Activated CD8-positive, alpha-beta T cell treated with anti-CD3 and anti-CD28 coated beads for 36 hours (primary cell): Measurements from ENCODE around the gene CHD9NB. TPM values are rescaled to one million over a fixed set of nuclear protein-coding genes. Genes with fewer than 3 reads are reported as not detected.

Source experiments
- ATAC-seq: fragments of 200-7000 bp; cut with Tn5 transposase; one replicate; pipeline ENCODE4 v1.10.0; 2021; ENCODE audit warnings: mild to moderate bottlenecking, moderate library complexity
- CTCF ChIA-PET: fragments of 350-600 bp; sonication (Branson Sonifier 250); formaldehyde crosslinking; loops from one replicate; lab custom pipeline; 2021; ENCODE audit warnings: antibody characterized with exemption; lab: Charles Lee
- POLR2A ChIA-PET: fragments of 350-600 bp; sonication (Branson Sonifier 250); formaldehyde crosslinking; loops from one replicate; lab custom pipeline; 2021; ENCODE audit warnings: antibody characterized with exemption; lab: Charles Lee
- DNase-seq: peaks from one replicate; pipeline ENCODE4 v3.0.0-alpha.2; 2020
- H3K27ac Mint-ChIP-seq: one replicate; pipeline ENCODE4 v1.8.0; 2021; ENCODE audit warnings: mild to moderate bottlenecking, mixed read lengths
- H3K27me3 Mint-ChIP-seq: one replicate; pipeline ENCODE4 v1.8.0; 2021; ENCODE audit warnings: mixed read lengths
- H3K36me3 Mint-ChIP-seq: one replicate; pipeline ENCODE4 v1.8.0; 2021; ENCODE audit warnings: low read depth, mixed read lengths
- H3K4me1 Mint-ChIP-seq: one replicate; pipeline ENCODE4 v1.8.0; 2021; ENCODE audit warnings: low read depth, mixed read lengths
- H3K4me3 Mint-ChIP-seq: one replicate; pipeline ENCODE4 v1.8.0; 2021; ENCODE audit warnings: mild to moderate bottlenecking, moderate library complexity, mixed read lengths
- H3K9me3 Mint-ChIP-seq: one replicate; pipeline ENCODE4 v1.8.0; 2021; ENCODE audit warnings: mixed read lengths
- intact Hi-C: fragments of 100-400 bp; cut with micrococcal nuclease; formaldehyde crosslinking; loops from one replicate; pipeline ENCODE4 v1.10.0; 2022
- total RNA-seq, 2 experiments: library from RNA; stranded (reverse); gene quantifications; one replicate each; pipeline ENCODE4 v1.2.3, GENCODE V29; 2021
- TF ChIP-seq, protein P1 (sequence below): fragments of 200-600 bp; IDR thresholded peaks from one replicate; pipeline ENCODE4 v1.8.0; 2022; ENCODE audit warnings: antibody characterized with exemption, mild to moderate bottlenecking

Gene CHD9NB
- total RNA-seq, 2 experiments from 2014 or later = 0.16 TPM; not detected in 1

- peaks cover 2% of the 10 kb centered on the region for H3K36me3 Mint-ChIP-seq
- H3K27ac Mint-ChIP-seq = no peak overlapping the region
- intact Hi-C loops = no loop called here
- DNase-seq = no peak
- no peaks in the 10 kb centered on the region for H3K9me3 Mint-ChIP-seq
- TF ChIP-seq, protein P1, sequence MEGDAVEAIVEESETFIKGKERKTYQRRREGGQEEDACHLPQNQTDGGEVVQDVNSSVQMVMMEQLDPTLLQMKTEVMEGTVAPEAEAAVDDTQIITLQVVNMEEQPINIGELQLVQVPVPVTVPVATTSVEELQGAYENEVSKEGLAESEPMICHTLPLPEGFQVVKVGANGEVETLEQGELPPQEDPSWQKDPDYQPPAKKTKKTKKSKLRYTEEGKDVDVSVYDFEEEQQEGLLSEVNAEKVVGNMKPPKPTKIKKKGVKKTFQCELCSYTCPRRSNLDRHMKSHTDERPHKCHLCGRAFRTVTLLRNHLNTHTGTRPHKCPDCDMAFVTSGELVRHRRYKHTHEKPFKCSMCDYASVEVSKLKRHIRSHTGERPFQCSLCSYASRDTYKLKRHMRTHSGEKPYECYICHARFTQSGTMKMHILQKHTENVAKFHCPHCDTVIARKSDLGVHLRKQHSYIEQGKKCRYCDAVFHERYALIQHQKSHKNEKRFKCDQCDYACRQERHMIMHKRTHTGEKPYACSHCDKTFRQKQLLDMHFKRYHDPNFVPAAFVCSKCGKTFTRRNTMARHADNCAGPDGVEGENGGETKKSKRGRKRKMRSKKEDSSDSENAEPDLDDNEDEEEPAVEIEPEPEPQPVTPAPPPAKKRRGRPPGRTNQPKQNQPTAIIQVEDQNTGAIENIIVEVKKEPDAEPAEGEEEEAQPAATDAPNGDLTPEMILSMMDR = no peak
- ChIA-PET CTCF (interaction anchor here (1.7 kb wide), 1 partner anchor 38 kb away, joined by 5 read pairs; the partner anchor contains the start of gene CHD9), POLR2A (interaction anchor here (1.5 kb wide), 1 partner anchor 19 kb away, joined by 3 read pairs; no protein-coding TSS in a partner anchor)
- peaks cover 36% of the 10 kb centered on the region for H3K4me1 Mint-ChIP-seq
- no peak overlapping the region for H3K4me3 Mint-ChIP-seq
- no peaks in the 10 kb centered on the region for H3K27me3 Mint-ChIP-seq
- ATAC-seq = no peak
These were observed 39.6 kb upstream of the CHD9NB start for GRCh38 chr16:53092284-53092683.

- ChIA-PET CTCF (no interaction called here), POLR2A (interaction anchor here (1.5 kb wide), 1 partner anchor 20 kb away, joined by 3 read pairs; no protein-coding TSS in a partner anchor)
- Mint-ChIP-seq H3K9me3 (no peaks in the 10 kb centered on the region), H3K4me1 (peaks cover 33% of the 10 kb centered on the region), H3K4me3 (no peak overlapping the region), H3K27ac (peak overlapping the region; percentile 58), H3K36me3 (peaks cover 2% of the 10 kb centered on the region), H3K27me3 (no peaks in the 10 kb centered on the region)
- DNase-seq (peak; percentile 32), ATAC-seq (peak; percentile 78)
- TF ChIP-seq, protein P1 = no peak
- intact Hi-C loops = no loop called here
These were observed 38.9 kb upstream of the CHD9NB start for GRCh38 chr16:53091466-53092211.

GRCh38 chr16:53090591-53091411, 38.1 kb upstream of the CHD9NB start:
- ChIA-PET POLR2A (interaction anchor here (1.5 kb wide), 1 partner anchor 20 kb away, joined by 3 read pairs; no protein-coding TSS in a partner anchor), CTCF (interaction anchor here (0.6 to 1.3 kb wide), 2 partner anchors 11 to 354 kb away, joined by 3 read pairs; no protein-coding TSS in a partner anchor)
- intact Hi-C loops = no loop called here
- no peak overlapping the region for H3K27ac Mint-ChIP-seq
- H3K27me3 Mint-ChIP-seq = no peaks in the 10 kb centered on the region
- peaks cover 33% of the 10 kb centered on the region for H3K4me1 Mint-ChIP-seq
- peaks cover 2% of the 10 kb centered on the region for H3K36me3 Mint-ChIP-seq
- ATAC-seq (peak; percentile 58), DNase-seq (peak; percentile 21)
- H3K9me3 Mint-ChIP-seq = no peaks in the 10 kb centered on the region
- TF ChIP-seq, protein P1 = no peak
- no peak overlapping the region for H3K4me3 Mint-ChIP-seq

DNA sequence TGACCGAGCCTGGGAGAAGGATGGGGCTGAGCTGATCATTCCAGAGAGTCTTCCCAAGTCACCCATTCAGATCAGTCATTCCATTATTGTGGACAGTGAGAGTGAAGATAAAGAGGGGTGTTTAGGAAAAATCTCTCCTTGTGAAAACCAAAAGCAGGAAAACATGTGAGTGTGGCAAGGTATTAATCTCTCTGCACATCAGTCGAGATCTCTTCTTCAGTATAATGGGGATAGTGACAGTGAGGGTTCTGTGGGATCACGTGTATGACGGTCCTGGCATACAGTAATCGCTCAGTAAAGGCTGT, 37.5 kb upstream of the CHD9NB start:
- DNase-seq (no peak), ATAC-seq (no peak)
- H3K4me1 Mint-ChIP-seq = peaks cover 33% of the 10 kb centered on the region
- no peaks in the 10 kb centered on the region for H3K9me3 Mint-ChIP-seq
- H3K27ac Mint-ChIP-seq = no peak overlapping the region
- ChIA-PET CTCF (interaction anchor here (0.6 to 1.3 kb wide), 2 partner anchors 10 to 354 kb away, joined by 3 read pairs; no protein-coding TSS in a partner anchor), POLR2A (no interaction called here)
- no peak overlapping the region for H3K4me3 Mint-ChIP-seq
- no peaks in the 10 kb centered on the region for H3K27me3 Mint-ChIP-seq
- H3K36me3 Mint-ChIP-seq = peaks cover 2% of the 10 kb centered on the region
- TF ChIP-seq, protein P1 = no peak
- intact Hi-C loops = no loop called here
